ENCODE results near the gene CXCR4.

Gene CXCR4

GRCh38 chr2:136117909-136118818 lies at the start of gene CXCR4:
CXCR4 (minus strand) TSS chr2:136118149; CDS start chr2:136118060, 89 bp downstream.
- peak; percentile 63 for DNase-seq (ENCODE audit: low spot score)

- DNase-seq (ENCODE audit: low spot score): no peak
Observed at GRCh38 chr2:136164280-136164776, 46.4 kb upstream of the CXCR4 start.

- no peak for DNase-seq (ENCODE audit: low spot score)
Observed at GRCh38 chr2:136162438-136162837, 44.5 kb upstream of the CXCR4 start.

- no peak for DNase-seq (ENCODE audit: low spot score)
Observed at GRCh38 chr2:136156411-136156810, 38.5 kb upstream of the CXCR4 start.

GRCh38 chr2:136154384-136154783 lies 36.4 kb upstream of the CXCR4 start:
- no peak for DNase-seq (ENCODE audit: low spot score)

GRCh38 chr2:136151021-136151971 lies 33.3 kb upstream of the CXCR4 start:
- no peak for DNase-seq (ENCODE audit: low spot score)

GRCh38 chr2:136149011-136149410 lies 31.1 kb upstream of the CXCR4 start:
- no peak for DNase-seq (ENCODE audit: low spot score)

GRCh38 chr2:136146564-136146963 lies 28.6 kb upstream of the CXCR4 start:
- DNase-seq (ENCODE audit: low spot score): no peak

- DNase-seq (ENCODE audit: low spot score): no peak
Observed at GRCh38 chr2:136143603-136144451, 25.9 kb upstream of the CXCR4 start.

GRCh38 chr2:136141510-136142149 lies 23.7 kb upstream of the CXCR4 start:
- DNase-seq (ENCODE audit: low spot score): no peak

GRCh38 chr2:136139631-136140030 lies 21.7 kb upstream of the CXCR4 start:
- no peak for DNase-seq (ENCODE audit: low spot score)

GRCh38 chr2:136137982-136138381 lies 20.0 kb upstream of the CXCR4 start:
- no peak for DNase-seq (ENCODE audit: low spot score)

GRCh38 chr2:136136931-136137330 lies 19.0 kb upstream of the CXCR4 start:
- DNase-seq (ENCODE audit: low spot score): no peak

- no peak for DNase-seq (ENCODE audit: low spot score)
Observed at GRCh38 chr2:136135921-136136906, 18.3 kb upstream of the CXCR4 start.

- DNase-seq (ENCODE audit: low spot score): no peak
Observed at GRCh38 chr2:136135462-136135861, 17.5 kb upstream of the CXCR4 start.

GRCh38 chr2:136134126-136134525 lies 16.2 kb upstream of the CXCR4 start:
- no peak for DNase-seq (ENCODE audit: low spot score)

GRCh38 chr2:136133586-136133985 lies 15.6 kb upstream of the CXCR4 start:
- DNase-seq (ENCODE audit: low spot score): no peak

- DNase-seq (ENCODE audit: low spot score): no peak
Observed at GRCh38 chr2:136133176-136133575, 15.2 kb upstream of the CXCR4 start.

- DNase-seq (ENCODE audit: low spot score): no peak
Observed at GRCh38 chr2:136132825-136133155, 14.8 kb upstream of the CXCR4 start.
